Measurements from ENCODE around the gene CBFA2T2. TPM values are rescaled to one million over a fixed set of nuclear protein-coding genes. Genes with fewer than 3 reads are reported as not detected.
A peak's percentile ranks its signal among the peaks of the same experiment; 100 is the strongest.

Gene CBFA2T2
- total RNA-seq, 4 donors from 2014 or later, result 31.2 to 51.3 (median 37.8) TPM

DNA sequence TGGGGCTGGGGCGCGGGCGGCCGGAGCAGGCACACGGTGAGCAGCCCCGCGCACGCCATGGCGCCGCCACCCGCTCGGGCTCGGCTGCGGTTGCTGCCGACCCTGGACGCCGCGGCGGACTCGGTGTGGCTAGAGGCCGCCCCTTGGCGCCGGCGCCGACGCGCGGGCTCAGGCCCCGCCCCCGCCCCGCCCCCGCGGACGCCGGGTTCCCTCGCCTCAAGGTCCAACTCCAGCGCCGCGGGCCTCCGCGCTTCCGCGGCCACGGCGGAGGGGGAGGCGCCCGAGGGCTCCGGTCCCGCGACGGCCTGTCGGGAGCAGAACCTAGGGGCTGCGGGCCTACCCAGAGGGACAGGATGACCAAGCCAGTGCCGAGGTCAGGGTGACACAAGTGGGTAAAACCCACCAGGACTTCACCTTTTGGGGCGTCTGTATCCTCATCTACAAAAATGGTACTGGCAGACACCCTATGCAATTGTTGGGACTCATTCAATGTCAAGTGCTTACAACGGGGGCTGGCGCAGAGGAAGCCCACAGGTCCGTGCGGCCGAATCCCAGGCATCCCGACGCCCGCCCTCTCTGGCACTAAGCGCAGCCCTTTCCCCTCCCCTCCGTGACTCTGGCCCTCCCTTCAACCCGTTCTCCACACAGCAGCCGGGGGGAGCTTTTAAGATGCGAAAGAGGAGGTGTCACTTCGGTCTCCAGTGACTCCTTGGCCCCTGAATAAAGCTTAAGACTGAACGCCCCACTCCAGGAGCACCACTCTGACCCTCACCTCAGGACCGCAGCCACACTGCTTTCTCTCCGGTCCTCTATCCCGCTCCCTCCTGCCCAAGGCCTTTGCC lies 184.6 kb downstream of the CBFA2T2 start, which contains the start of gene NECAB3:
TSS of gene NECAB3 (minus strand) at position 135 of the 842 bp plus-strand sequence. CDS start at position 59, 76 bp downstream.
- peak; percentile 71 to 93 (median 92) for DNase-seq
- H3K4me1 ChIP-seq, result peaks cover 0 to 39% (median 15%) of the 10 kb centered on the region in 4 donors
- peak within 1 kb of the TSS; percentile 81 to 93 (median 88) for H3K4me3 ChIP-seq
- H3K36me3 ChIP-seq, result peaks cover 0 to 8% (median 0%) of the 10 kb centered on the region in 3 donors
- no peaks in the 10 kb centered on the region for H3K9me3 ChIP-seq
- peak within 1 kb of the TSS; percentile 82 to 90 (median 84) for H3K27ac ChIP-seq
- H3K27me3 ChIP-seq, result no peaks in the 10 kb centered on the region
- TF ChIP-seq, protein P1, sequence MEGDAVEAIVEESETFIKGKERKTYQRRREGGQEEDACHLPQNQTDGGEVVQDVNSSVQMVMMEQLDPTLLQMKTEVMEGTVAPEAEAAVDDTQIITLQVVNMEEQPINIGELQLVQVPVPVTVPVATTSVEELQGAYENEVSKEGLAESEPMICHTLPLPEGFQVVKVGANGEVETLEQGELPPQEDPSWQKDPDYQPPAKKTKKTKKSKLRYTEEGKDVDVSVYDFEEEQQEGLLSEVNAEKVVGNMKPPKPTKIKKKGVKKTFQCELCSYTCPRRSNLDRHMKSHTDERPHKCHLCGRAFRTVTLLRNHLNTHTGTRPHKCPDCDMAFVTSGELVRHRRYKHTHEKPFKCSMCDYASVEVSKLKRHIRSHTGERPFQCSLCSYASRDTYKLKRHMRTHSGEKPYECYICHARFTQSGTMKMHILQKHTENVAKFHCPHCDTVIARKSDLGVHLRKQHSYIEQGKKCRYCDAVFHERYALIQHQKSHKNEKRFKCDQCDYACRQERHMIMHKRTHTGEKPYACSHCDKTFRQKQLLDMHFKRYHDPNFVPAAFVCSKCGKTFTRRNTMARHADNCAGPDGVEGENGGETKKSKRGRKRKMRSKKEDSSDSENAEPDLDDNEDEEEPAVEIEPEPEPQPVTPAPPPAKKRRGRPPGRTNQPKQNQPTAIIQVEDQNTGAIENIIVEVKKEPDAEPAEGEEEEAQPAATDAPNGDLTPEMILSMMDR (IDR thresholded peaks at IDR 0.05), result no peak
- TF ChIP-seq POLR2A (IDR thresholded peaks at IDR 0.05), result peak; percentile 50 to 56

DNA sequence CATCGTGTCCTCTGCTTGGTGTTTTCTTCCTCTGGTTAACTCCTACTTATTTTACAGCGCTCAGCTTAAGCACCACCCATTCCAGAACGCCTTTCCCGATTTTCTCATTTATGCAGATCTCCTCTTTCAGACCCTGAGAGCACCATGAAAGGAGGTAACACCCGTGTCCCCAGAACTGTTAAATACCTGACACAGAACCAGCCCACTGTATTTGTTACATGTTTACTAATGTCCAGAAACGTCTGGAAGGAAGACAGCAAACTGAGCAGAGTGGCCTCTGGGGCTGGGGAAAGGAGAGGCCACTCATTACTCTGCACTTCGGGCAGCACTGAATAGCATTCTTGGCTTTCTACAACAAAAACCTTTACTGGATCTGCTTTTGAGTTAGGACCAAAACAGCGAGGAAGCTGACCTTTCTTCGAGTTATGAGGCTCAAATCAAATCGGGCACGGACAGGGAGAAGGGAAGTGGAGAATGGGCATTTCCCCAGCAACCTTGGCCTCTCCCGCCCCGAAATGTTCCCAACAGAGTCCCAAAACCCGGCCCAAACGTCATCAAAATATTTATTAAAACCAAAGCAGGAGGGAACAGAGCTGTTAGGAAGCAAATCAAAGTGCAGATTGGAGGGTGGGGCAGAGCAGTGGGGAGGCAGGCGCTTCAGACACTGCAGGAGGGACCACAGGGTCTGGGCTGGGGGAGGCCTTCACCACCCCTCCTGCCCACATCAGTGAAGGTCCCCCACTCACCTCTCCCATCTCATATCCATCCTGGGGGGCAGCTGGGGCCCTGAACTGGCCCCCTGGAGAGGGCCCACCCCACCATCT lies 185.5 kb downstream of the CBFA2T2 start:
- peaks cover 0 to 6% (median 0%) of the 10 kb centered on the region in 3 donors for H3K36me3 ChIP-seq

DNA sequence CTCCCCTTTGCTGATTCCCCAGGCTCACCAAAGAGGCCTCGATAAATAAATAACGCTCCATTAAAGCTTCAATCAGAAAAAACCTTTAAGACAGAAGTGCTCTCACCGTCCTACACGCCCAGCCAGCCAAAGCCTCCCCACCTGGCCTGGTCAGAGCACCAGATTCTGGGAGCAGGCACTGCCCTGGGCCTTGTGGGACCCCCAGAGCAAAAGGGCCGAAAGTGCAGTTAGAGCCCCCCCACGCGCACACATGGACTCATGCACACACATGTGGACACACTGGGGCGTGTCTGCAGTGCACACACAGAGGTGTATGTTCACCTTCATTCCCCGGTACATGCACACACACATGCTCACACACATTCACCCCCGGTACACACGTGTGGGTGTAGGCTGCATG lies 186.2 kb downstream of the CBFA2T2 start:
- peaks cover 0 to 39% (median 20%) of the 10 kb centered on the region in 4 donors for H3K4me1 ChIP-seq
- H3K36me3 ChIP-seq, result no peaks in the 10 kb centered on the region
- DNase-seq, result no peak
- H3K27ac ChIP-seq, result peak overlapping the region; percentile 38 to 90 (median 84)
- no peak overlapping the region for H3K4me3 ChIP-seq
- H3K27me3 ChIP-seq, result no peaks in the 10 kb centered on the region
- no peaks in the 10 kb centered on the region for H3K9me3 ChIP-seq
- TF ChIP-seq, protein P1 (IDR thresholded peaks at IDR 0.05), result no peak
- no peak for TF ChIP-seq POLR2A (IDR thresholded peaks at IDR 0.05)

More for the DNA sequence above, 185.5 kb downstream of the CBFA2T2 start:
- DNase-seq, result no peak
- Histone ChIP-seq H3K4me3 (peak overlapping the region; percentile 81 to 93 (median 88)), H3K4me1 (peaks cover 0 to 39% (median 20%) of the 10 kb centered on the region in 4 donors), H3K27me3 (no peaks in the 10 kb centered on the region), H3K9me3 (no peaks in the 10 kb centered on the region), H3K27ac (peak overlapping the region; percentile 82 to 90 (median 84))
- TF ChIP-seq, protein P1 (IDR thresholded peaks at IDR 0.05), result no peak
- TF ChIP-seq POLR2A (IDR thresholded peaks at IDR 0.05), result no peak

DNA sequence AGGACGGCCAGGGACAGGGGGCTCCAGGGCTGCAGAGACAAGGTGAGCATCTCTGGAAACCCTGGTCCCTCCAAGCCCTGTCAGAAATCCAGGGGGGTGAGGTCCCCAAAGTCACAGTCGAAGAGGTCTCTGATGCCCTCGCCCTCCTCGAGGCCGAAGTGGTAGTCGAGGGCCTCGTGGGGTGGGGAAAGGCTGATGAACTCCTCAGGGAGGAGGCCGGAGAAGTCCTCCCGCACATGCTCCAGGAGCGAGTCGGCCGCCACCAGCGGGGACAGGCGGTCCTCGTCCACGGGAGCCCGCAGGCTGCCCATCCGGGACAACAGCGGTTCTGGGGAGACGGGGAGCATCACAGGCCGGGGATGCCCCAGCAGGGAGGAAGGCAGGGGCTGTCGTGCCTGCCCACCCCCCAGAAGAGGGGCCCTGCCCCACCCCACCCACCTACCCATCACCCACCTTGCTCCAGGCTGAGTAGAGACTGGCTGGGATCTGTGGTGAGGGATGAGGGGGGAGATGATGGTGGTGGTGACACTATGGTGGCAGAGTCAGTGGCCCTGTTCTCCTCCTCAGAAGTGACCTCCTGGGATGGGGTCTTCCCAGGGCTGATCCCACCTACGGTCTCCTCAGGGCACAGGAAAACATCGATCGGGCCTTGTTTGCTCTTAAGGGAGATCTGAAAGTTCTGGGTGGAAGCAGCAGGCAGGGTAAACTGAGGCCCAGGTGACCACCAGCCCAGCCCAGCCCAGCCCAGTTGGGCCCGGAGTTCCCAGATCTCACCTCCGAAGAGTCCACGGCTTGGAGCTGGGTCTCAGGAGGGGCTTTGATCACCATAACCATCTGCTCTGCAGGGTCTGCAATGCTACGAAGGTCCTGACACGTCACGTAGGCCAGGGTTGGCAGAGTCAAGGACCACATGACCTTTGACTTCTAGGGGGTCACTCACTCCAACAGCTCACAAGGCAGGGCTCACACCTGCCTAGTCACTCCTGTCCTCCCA lies 187.1 kb downstream of the CBFA2T2 start:
- H3K4me1 ChIP-seq, result peaks cover 0 to 39% (median 20%) of the 10 kb centered on the region in 4 donors
- TF ChIP-seq, protein P1 (IDR thresholded peaks at IDR 0.05), result no peak
- TF ChIP-seq POLR2A (IDR thresholded peaks at IDR 0.05), result no peak
- no peak for DNase-seq
- no peaks in the 10 kb centered on the region for H3K36me3 ChIP-seq
- H3K4me3 ChIP-seq, result no peak overlapping the region
- no peaks in the 10 kb centered on the region for H3K9me3 ChIP-seq
- no peaks in the 10 kb centered on the region for H3K27me3 ChIP-seq
- peak overlapping the region in 3 of 4 donors; percentile 38 to 82 (median 54) for H3K27ac ChIP-seq
